Fibroblast of lung (primary cell): ENCODE results near the gene NUDT8. TPM values are rescaled to one million over a fixed set of nuclear protein-coding genes. Genes with fewer than 3 reads are reported as not detected.

Experiments used
- DNase-seq, 2 donors: peaks; one replicate each; pipeline versions ENCODE4 v3.0.0 to v3.0.0-alpha.2; 2010; ENCODE audit warnings: low read depth in 2 of 2
- H2AFZ ChIP-seq: 2 replicates; pipeline ENCODE4 v1.5.1; 2012; ENCODE audit warnings: low read length, control low read depth, inconsistent platforms
- H3K27ac ChIP-seq: 2 replicates; pipeline ENCODE4 v1.5.1; 2011; ENCODE audit warnings: low read length, control low read depth; ENCODE audit not compliant: insufficient read depth
- H3K27me3 ChIP-seq: 2 replicates; pipeline ENCODE4 v1.5.1; 2011; ENCODE audit warnings: mild to moderate bottlenecking, low read length; ENCODE audit not compliant: control insufficient read depth, insufficient read depth
- H3K36me3 ChIP-seq: 2 replicates; pipeline ENCODE4 v1.5.1; 2011; ENCODE audit warnings: low read length; ENCODE audit not compliant: control insufficient read depth, insufficient read depth
- H3K4me1 ChIP-seq: 2 replicates; pipeline ENCODE4 v1.5.1; 2011; ENCODE audit warnings: low read length; ENCODE audit not compliant: control insufficient read depth, insufficient read depth; ENCODE audit errors: extremely low read depth
- H3K4me2 ChIP-seq: 2 replicates; pipeline ENCODE4 v1.5.1; 2011; ENCODE audit warnings: low read length, control low read depth; ENCODE audit not compliant: insufficient read depth; ENCODE audit errors: extremely low read depth
- H3K4me3 ChIP-seq, 4 experiments: fragments of 200-600 bp in 1 of 4; sonication (generic) in 1 of 4; replicated peaks in 1 of 4; 2 replicates each; pipeline ENCODE4 v1.5.1; 2011 to 2016; ENCODE audit warnings: low read length in 4 of 4, low read depth in 3 of 4, mild to moderate bottlenecking in 3 of 4, control low read depth in 2 of 4, inconsistent platforms in 1 of 4, mixed read lengths in 1 of 4; ENCODE audit not compliant: insufficient read depth in 1 of 4; ENCODE audit errors: control extremely low read depth in 1 of 4
- H3K79me2 ChIP-seq: 2 replicates; pipeline ENCODE4 v1.5.1; 2012; ENCODE audit warnings: mild to moderate bottlenecking, low read length, inconsistent platforms; ENCODE audit not compliant: control insufficient read depth, insufficient read depth
- H3K9ac ChIP-seq: 2 replicates; pipeline ENCODE4 v1.5.1; 2011; ENCODE audit warnings: mild to moderate bottlenecking, low read length, control low read depth; ENCODE audit not compliant: insufficient read depth
- H3K9me3 ChIP-seq: 2 replicates; pipeline ENCODE4 v1.5.1; 2012; ENCODE audit warnings: low read depth, low read length; ENCODE audit not compliant: control insufficient read depth, insufficient read depth
- H4K20me1 ChIP-seq: 2 replicates; pipeline ENCODE4 v1.5.1; 2011; ENCODE audit warnings: low read length; ENCODE audit not compliant: control insufficient read depth, insufficient read depth; ENCODE audit errors: extremely low read depth
- CTCF ChIP-seq, 2 donors: IDR thresholded peaks in 1 of 2; conservative IDR thresholded peaks in 1 of 2; 1 replicate in 1 of 2; 2 replicates in 1 of 2; pipeline ENCODE4 v1.5.1; 2011 to 2012; ENCODE audit warnings: low read length in 2 of 2, control low read depth in 1 of 2, inconsistent platforms in 1 of 2, low read depth in 1 of 2, mild to moderate bottlenecking in 1 of 2
- EZH2 ChIP-seq: IDR thresholded peaks from 2 replicates; pipeline ENCODE4 v1.5.1; 2012; ENCODE audit warnings: low read length, control low read depth, mild to moderate bottlenecking; ENCODE audit errors: missing control alignments
- polyA plus RNA-seq, 2 donors: library from polyadenylated mRNA; depleted of rRNA in 1 of 2; stranded (reverse) in 1 of 2; unstranded in 1 of 2; fragments of >200 nt; gene quantifications; 2 replicates each; pipeline ENCODE4 v1.2.1, GENCODE V29; 2011 to 2012; ENCODE audit warnings: missing spikeins in 1 of 2
- total RNA-seq: library from RNA; depleted of rRNA; stranded (reverse); fragments of >200 nt; gene quantifications from 2 replicates; pipeline ENCODE4 v1.2.1, GENCODE V29; 2014

NUDT8 gene
- total and polyA plus RNA-seq, 2 donors (not counting 1 experiment from before 2014, with no cell fraction given): 0.90 to 5.0 TPM

DNA sequence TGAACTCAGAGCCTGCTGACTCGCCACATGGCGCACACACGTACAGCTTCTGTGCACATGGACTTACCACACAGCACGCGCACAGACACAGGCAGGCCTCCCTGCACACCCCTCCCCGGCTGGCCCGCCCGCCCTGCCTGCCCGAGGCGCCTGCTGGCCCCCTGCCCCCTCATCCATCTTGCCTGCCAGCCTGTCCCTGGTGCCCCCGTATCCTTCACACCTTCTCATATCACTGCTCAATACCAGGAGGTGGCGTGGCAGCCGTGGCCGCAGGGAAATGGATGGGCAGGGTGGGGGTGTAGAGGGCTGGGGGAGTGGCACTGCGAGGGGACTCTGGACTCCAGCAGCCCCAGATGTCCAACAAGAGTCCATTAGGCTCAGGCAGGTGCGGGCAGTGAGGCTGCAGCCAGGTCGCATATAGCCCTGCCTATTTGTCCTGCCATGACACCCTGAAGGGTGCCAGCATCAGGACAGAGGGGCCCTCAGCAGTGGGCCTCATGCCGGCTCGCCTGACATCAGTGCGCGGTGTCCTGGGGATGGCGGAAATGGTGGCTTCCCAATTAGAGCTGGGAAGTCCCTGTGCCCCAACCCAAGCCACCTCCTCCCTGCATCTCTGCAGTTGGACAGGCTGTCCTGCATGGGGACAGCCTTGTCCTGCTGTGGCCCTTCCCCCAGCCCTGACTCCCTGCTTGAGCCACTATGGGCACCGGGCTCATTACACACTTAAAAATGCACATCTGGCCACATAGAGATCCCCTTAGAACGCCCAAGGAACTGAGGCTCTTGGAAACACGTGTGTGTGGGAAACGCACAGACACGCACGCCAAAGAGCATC is 11.8 kb upstream of the NUDT8 start:
- no peaks in the 10 kb centered on the region for H3K9me3 ChIP-seq
- no peaks in the 10 kb centered on the region for H3K36me3 ChIP-seq
- TF ChIP-seq EZH2: no peak
- TF ChIP-seq CTCF (conservative IDR thresholded peaks at IDR 0.05 in 1 of 2, IDR thresholded peaks at IDR 0.05 in 1 of 2; ENCODE audit: low read depth in 1 of 2, low read length in 2 of 2): no peak
- no peak overlapping the region for H3K4me3 ChIP-seq
- no peak for DNase-seq
- H3K4me2 ChIP-seq: no peak overlapping the region
- H4K20me1 ChIP-seq: no peaks in the 10 kb centered on the region
- no peak overlapping the region for H3K9ac ChIP-seq
- H3K4me1 ChIP-seq: no peaks in the 10 kb centered on the region
- no peaks in the 10 kb centered on the region for H3K79me2 ChIP-seq
- no peaks in the 10 kb centered on the region for H3K27me3 ChIP-seq
- no peak overlapping the region for H2AFZ ChIP-seq
- no peak overlapping the region for H3K27ac ChIP-seq

GRCh38 chr11:67640758-67641337 is 11.1 kb upstream of the NUDT8 start:
- Histone ChIP-seq H3K9ac (no peak overlapping the region), H3K27ac (no peak overlapping the region), H3K79me2 (no peaks in the 10 kb centered on the region), H3K36me3 (no peaks in the 10 kb centered on the region), H3K4me2 (no peak overlapping the region), H2AFZ (no peak overlapping the region), H3K27me3 (no peaks in the 10 kb centered on the region), H3K9me3 (no peaks in the 10 kb centered on the region), H4K20me1 (no peaks in the 10 kb centered on the region), H3K4me3 (no peak overlapping the region), H3K4me1 (no peaks in the 10 kb centered on the region)
- DNase-seq: no peak
- no peak for TF ChIP-seq CTCF (conservative IDR thresholded peaks at IDR 0.05 in 1 of 2, IDR thresholded peaks at IDR 0.05 in 1 of 2; ENCODE audit: low read depth in 1 of 2, low read length in 2 of 2)
- no peak for TF ChIP-seq EZH2

- Histone ChIP-seq H3K4me3 (no peak overlapping the region), H3K4me2 (no peak overlapping the region), H3K79me2 (no peaks in the 10 kb centered on the region), H2AFZ (no peak overlapping the region), H4K20me1 (no peaks in the 10 kb centered on the region), H3K27me3 (no peaks in the 10 kb centered on the region), H3K36me3 (no peaks in the 10 kb centered on the region), H3K9me3 (no peaks in the 10 kb centered on the region), H3K27ac (no peak overlapping the region), H3K9ac (no peak overlapping the region), H3K4me1 (no peaks in the 10 kb centered on the region)
- DNase-seq: peak; percentile 19 to 32
- TF ChIP-seq CTCF (conservative IDR thresholded peaks at IDR 0.05 in 1 of 2, IDR thresholded peaks at IDR 0.05 in 1 of 2; ENCODE audit: low read depth in 1 of 2, low read length in 2 of 2) (peak; percentile 47 to 63), EZH2 (no peak)
Observed at GRCh38 chr11:67640021-67640757, 10.5 kb upstream of the NUDT8 start.
